HepG2 (cell line): ENCODE results near the gene BORCS5. TPM values are rescaled to one million over a fixed set of nuclear protein-coding genes. Genes with fewer than 3 reads are reported as not detected.

Experiments used
- AHR ChIP-seq: IDR thresholded peaks from 2 replicates; pipeline ENCODE4 v1.6.1; 2018; ENCODE audit warnings: missing genetic modification reagents, missing compliant biosample characterization
- CHD2 ChIP-seq: IDR thresholded peaks from 2 replicates; pipeline ENCODE4 v1.6.1; 2011; ENCODE audit warnings: low read depth, low read length, improper control_type of control experiment
- DR1 ChIP-seq: sonication (generic); formaldehyde crosslinking; IDR thresholded peaks from 2 replicates; pipeline ENCODE4 v1.8.0; 2021; ENCODE audit warnings: mild to moderate bottlenecking, missing genetic modification reagents, inconsistent platforms
- GTF2F1 ChIP-seq: fragments of 150-350 bp; IDR thresholded peaks from 2 replicates; pipeline ENCODE4 v1.6.1; 2014; ENCODE audit warnings: low read length
- HNRNPH1 ChIP-seq: fragments of 200-400 bp; formaldehyde crosslinking; optimal IDR thresholded peaks from 2 replicates; pipeline ENCODE3; 2017; ENCODE audit warnings: mild to moderate bottlenecking, low read depth, low read length
- KLF9 ChIP-seq: IDR thresholded peaks from 2 replicates; pipeline ENCODE4 v1.6.1; 2016; ENCODE audit warnings: low read depth
- MLXIP ChIP-seq: sonication (generic); formaldehyde crosslinking; IDR thresholded peaks from 2 replicates; pipeline ENCODE4 v1.9.0; 2021; ENCODE audit warnings: missing genetic modification reagents, borderline replicate concordance
- MYC ChIP-seq: sonication (generic); formaldehyde crosslinking; IDR thresholded peaks from 2 replicates; pipeline ENCODE4 v1.9.0; 2021; ENCODE audit warnings: missing genetic modification reagents, borderline replicate concordance
- PHF21A ChIP-seq: sonication (generic); formaldehyde crosslinking; IDR thresholded peaks from 2 replicates; pipeline ENCODE4 v1.5.0; 2020; ENCODE audit warnings: mild to moderate bottlenecking, missing genetic modification reagents
- REXO4 ChIP-seq: sonication (generic); formaldehyde crosslinking; IDR thresholded peaks from 2 replicates; pipeline ENCODE4 v1.8.0; 2022; ENCODE audit warnings: missing genetic modification reagents, mild to moderate bottlenecking, borderline replicate concordance
- SIX1 ChIP-seq: sonication (generic); formaldehyde crosslinking; IDR thresholded peaks from 2 replicates; pipeline ENCODE4 v1.4.0; 2020; ENCODE audit warnings: missing genetic modification reagents, borderline replicate concordance
- TCF12 ChIP-seq, 2 experiments: fragments of 450-650 bp in 1 of 2; sonication (generic) in 1 of 2; formaldehyde crosslinking in 1 of 2; IDR thresholded peaks; 2 replicates each; pipeline versions ENCODE4 v1.6.1 to v1.8.0; 2017 to 2022; ENCODE audit warnings: antibody characterized with exemption in 1 of 2, mild to moderate bottlenecking in 1 of 2, missing genetic modification reagents in 1 of 2, moderate library complexity in 1 of 2
- THAP11 ChIP-seq: IDR thresholded peaks from 2 replicates; pipeline ENCODE4 v1.6.1; 2016; ENCODE audit warnings: missing biosample characterization, missing genetic modification reagents
- ZNF296 ChIP-seq: sonication (generic); formaldehyde crosslinking; conservative IDR thresholded peaks from 2 replicates; pipeline ENCODE4 v1.5.0; 2020; ENCODE audit warnings: mild to moderate bottlenecking, missing genetic modification reagents
- ZNF615 ChIP-seq: sonication (generic); formaldehyde crosslinking; IDR thresholded peaks from 2 replicates; pipeline ENCODE4 v1.5.0; 2020; ENCODE audit warnings: mild to moderate bottlenecking, missing genetic modification reagents, borderline replicate concordance
- ZNF646 ChIP-seq: sonication (generic); formaldehyde crosslinking; IDR thresholded peaks from 2 replicates; pipeline ENCODE4 v1.9.0; 2021; ENCODE audit warnings: mild to moderate bottlenecking, missing genetic modification reagents
- ZNF770 ChIP-seq: sonication (generic); formaldehyde crosslinking; IDR thresholded peaks from 2 replicates; pipeline ENCODE4 v1.5.0; 2020; ENCODE audit warnings: mild to moderate bottlenecking, missing genetic modification reagents
- ZNF792 ChIP-seq: IDR thresholded peaks from 2 replicates; pipeline ENCODE4 v1.6.1; 2016
- ZNF891 ChIP-seq: sonication (generic); formaldehyde crosslinking; IDR thresholded peaks from 2 replicates; pipeline ENCODE4 v1.5.0; 2020; ENCODE audit warnings: mild to moderate bottlenecking, missing genetic modification reagents
- polyA plus RNA-seq, 8 experiments: library from polyadenylated mRNA; depleted of rRNA in 3 of 8; stranded (reverse) in 7 of 8; unstranded in 1 of 8; fragments of >200 nt; fragmentation: Illumina TruSeq in 4 of 8; extraction: Trizol in 4 of 8; gene quantifications; 2 replicates each; pipeline versions ENCODE4 v1.2.1 to v1.2.3, GENCODE V29; 2011 to 2016; ENCODE audit warnings: low read depth in 4 of 8, missing spikeins in 1 of 8, mixed read lengths in 1 of 8; ENCODE audit not compliant: insufficient read depth in 1 of 8
- total RNA-seq, 5 experiments: library from RNA; depleted of rRNA; stranded (reverse); fragments of >200 nt; fragmentation: Illumina TruSeq; extraction: Trizol; gene quantifications; 2 replicates each; pipeline ENCODE4 v1.2.3, GENCODE V29; 2016; ENCODE audit warnings: low read depth in 1 of 5

The BORCS5 gene
- total and polyA plus RNA-seq, 2 of the 13 experiments (the other 11 are each of a cell fraction or from before 2014, with no cell fraction given) = 3.9 to 4.7 TPM

- TF ChIP-seq ZNF646 (CRISPR knock-in tag) (no peak; the same call in 1 of the 2 replicates), KLF9 (CRISPR knock-in tag) (no peak), TCF12 (IDR thresholded peaks at IDR 0.05) (no peak), TCF12 (CRISPR knock-in tag; IDR thresholded peaks at IDR 0.05) (no peak), MYC (CRISPR knock-in tag) (peak; percentile 75; the same call in 1 of the 2 replicates), GTF2F1 (no peak), ZNF615 (no peak), SIX1 (CRISPR knock-in tag) (0 out of 2 replicates have a peak, but pooled peaks have one; percentile 10), PHF21A (CRISPR knock-in tag) (peak; percentile 76), ZNF296 (no peak), REXO4 (CRISPR knock-in tag) (no peak), ZNF891 (no peak), ZNF770 (no peak), CHD2 (no peak), MLXIP (CRISPR knock-in tag) (no peak), DR1 (CRISPR knock-in tag) (no peak), HNRNPH1 (no peak), THAP11 (peak; percentile 41), AHR (CRISPR knock-in tag) (no peak), ZNF792 (CRISPR knock-in tag) (0 out of 2 replicates have a peak, but pooled peaks have one; percentile 43)
These were observed 27.9 kb downstream of the BORCS5 start (continued) for GRCh38 chr12:12384571-12385340.
